HEK293 (cell line): ENCODE results near the gene UBE2V1.
A peak's percentile ranks its signal among the peaks of the same experiment; 100 is the strongest.

ENCODE experiments used
- CTCF ChIA-PET: fragments of 350-600 bp; formaldehyde crosslinking; extraction: SDS; loops from one replicate; lab custom pipeline; 2021; ENCODE audit warnings: antibody characterized with exemption; lab: Yijun Ruan, JAX
- POLR2A ChIA-PET: fragments of 300-600 bp; formaldehyde crosslinking; extraction: SDS; loops from one replicate; lab custom pipeline; 2020; ENCODE audit warnings: antibody characterized with exemption, inconsistent platforms; lab: Yijun Ruan, JAX
- H3K27ac ChIP-seq: fragments of 200-500 bp; sonication (Bioruptor generic); 2 replicates; pipeline ENCODE4 v1.5.1; 2014; ENCODE audit warnings: low read depth, low read length, control low read depth, inconsistent platforms; ENCODE audit errors: extremely low read depth
- H3K36me3 ChIP-seq, 2 experiments: fragments of 200-500 bp in 1 of 2; sonication (Bioruptor generic) in 1 of 2; 1 replicate in 1 of 2; 2 replicates in 1 of 2; pipeline ENCODE4 v1.5.1; 2014 to 2017; ENCODE audit warnings: inconsistent platforms in 2 of 2, low read length in 2 of 2; ENCODE audit not compliant: control insufficient read depth in 2 of 2, insufficient read depth in 1 of 2
- H3K4me1 ChIP-seq: fragments of 200-500 bp; sonication (Bioruptor generic); 2 replicates; pipeline ENCODE4 v1.5.1; 2014; ENCODE audit warnings: mild to moderate bottlenecking, low read length, inconsistent platforms; ENCODE audit not compliant: control insufficient read depth, insufficient read depth
- H3K4me3 ChIP-seq: 2 replicates; pipeline ENCODE4 v1.5.1; 2011; ENCODE audit warnings: low read depth, mild to moderate bottlenecking, control low read depth, low read length, moderate library complexity
- H3K9me3 ChIP-seq: fragments of 200-500 bp; sonication (Bioruptor generic); 2 replicates; pipeline ENCODE4 v1.5.1; 2014; ENCODE audit warnings: low read depth, low read length, inconsistent platforms; ENCODE audit not compliant: control insufficient read depth, insufficient read depth
- HOXC10 ChIP-seq: sonication (generic); formaldehyde crosslinking; IDR thresholded peaks from 2 replicates; pipeline ENCODE4 v1.8.1; 2023; ENCODE audit warnings: mild to moderate bottlenecking, missing genetic modification reagents
- KLF7 ChIP-seq: fragments of 450-650 bp; formaldehyde crosslinking; IDR thresholded peaks from 2 replicates; pipeline ENCODE4 v1.5.1; 2016; ENCODE audit warnings: missing biosample characterization, missing genetic modification characterization, borderline replicate concordance
- KLF8 ChIP-seq: fragments of 450-650 bp; formaldehyde crosslinking; IDR thresholded peaks from 2 replicates; pipeline ENCODE4 v1.5.1; 2016; ENCODE audit warnings: missing biosample characterization, missing genetic modification characterization
- PRDM1 ChIP-seq: fragments of 450-650 bp; formaldehyde crosslinking; IDR thresholded peaks from 2 replicates; pipeline ENCODE4; 2016; ENCODE audit warnings: missing biosample characterization, missing genetic modification characterization
- RBAK ChIP-seq: fragments of 450-650 bp; formaldehyde crosslinking; IDR thresholded peaks from 2 replicates; pipeline ENCODE4 v1.5.1; 2016; ENCODE audit warnings: missing biosample characterization, missing genetic modification characterization
- SP2 ChIP-seq: fragments of 450-650 bp; formaldehyde crosslinking; IDR thresholded peaks from 2 replicates; pipeline ENCODE4 v1.5.1; 2016; ENCODE audit warnings: missing biosample characterization, missing genetic modification characterization
- SP7 ChIP-seq: fragments of 450-650 bp; formaldehyde crosslinking; IDR thresholded peaks from 2 replicates; pipeline ENCODE4 v1.5.1; 2016; ENCODE audit warnings: missing biosample characterization, missing genetic modification characterization
- TRIM28 ChIP-seq: IDR thresholded peaks from 2 replicates; pipeline ENCODE4 v1.6.1; 2011; ENCODE audit warnings: low read length, control low read depth, borderline replicate concordance
- WT1 ChIP-seq: fragments of 450-650 bp; formaldehyde crosslinking; IDR thresholded peaks from 2 replicates; pipeline ENCODE4 v1.5.1; 2016; ENCODE audit warnings: missing biosample characterization, missing genetic modification characterization
- YY1 ChIP-seq: fragments of 450-650 bp; formaldehyde crosslinking; IDR thresholded peaks from 2 replicates; pipeline ENCODE4 v1.5.1; 2018; ENCODE audit warnings: missing biosample characterization, missing genetic modification characterization
- ZBTB17 ChIP-seq: fragments of 450-650 bp; formaldehyde crosslinking; IDR thresholded peaks from 2 replicates; pipeline ENCODE4 v1.5.1; 2016; ENCODE audit warnings: missing biosample characterization, missing genetic modification characterization
- ZNF148 ChIP-seq: fragments of 450-650 bp; formaldehyde crosslinking; IDR thresholded peaks from 2 replicates; pipeline ENCODE4 v1.5.0; 2017; ENCODE audit warnings: missing biosample characterization, missing genetic modification characterization, borderline replicate concordance
- ZNF184 ChIP-seq: fragments of 450-650 bp; IDR thresholded peaks from 2 replicates; pipeline ENCODE4 v1.5.1; 2018; ENCODE audit warnings: missing biosample characterization, mild to moderate bottlenecking, missing genetic modification characterization
- ZNF2 ChIP-seq: fragments of 450-650 bp; formaldehyde crosslinking; IDR thresholded peaks from 2 replicates; pipeline ENCODE4 v1.5.1; 2016; ENCODE audit warnings: missing biosample characterization, missing genetic modification characterization
- ZNF280D ChIP-seq: fragments of 450-650 bp; formaldehyde crosslinking; IDR thresholded peaks from 2 replicates; pipeline ENCODE4 v1.5.1; 2016; ENCODE audit warnings: missing biosample characterization, missing genetic modification characterization
- ZNF416 ChIP-seq: fragments of 450-650 bp; formaldehyde crosslinking; IDR thresholded peaks from 2 replicates; pipeline ENCODE4 v1.5.1; 2016; ENCODE audit warnings: missing biosample characterization, missing genetic modification characterization
- ZNF423 ChIP-seq: fragments of 450-650 bp; formaldehyde crosslinking; IDR thresholded peaks from 2 replicates; pipeline ENCODE4 v1.5.1; 2016; ENCODE audit warnings: missing biosample characterization, missing genetic modification characterization
- ZNF433 ChIP-seq: fragments of 450-650 bp; formaldehyde crosslinking; IDR thresholded peaks from 2 replicates; pipeline ENCODE4 v1.5.1; 2016; ENCODE audit warnings: missing biosample characterization, missing genetic modification characterization, low read depth
- ZNF548 ChIP-seq: fragments of 450-650 bp; formaldehyde crosslinking; IDR thresholded peaks from 2 replicates; pipeline ENCODE4 v1.5.1; 2016; ENCODE audit warnings: missing biosample characterization, missing genetic modification characterization
- ZNF600 ChIP-seq: fragments of 450-650 bp; formaldehyde crosslinking; IDR thresholded peaks from 2 replicates; pipeline ENCODE4 v1.5.1; 2016; ENCODE audit warnings: missing biosample characterization, missing genetic modification characterization
- ZNF660 ChIP-seq: fragments of 450-650 bp; IDR thresholded peaks from 2 replicates; pipeline ENCODE4 v1.5.1; 2018; ENCODE audit warnings: missing biosample characterization, mild to moderate bottlenecking, missing genetic modification characterization
- ZXDB ChIP-seq: fragments of 450-650 bp; formaldehyde crosslinking; IDR thresholded peaks from 2 replicates; pipeline ENCODE4 v1.5.1; 2016; ENCODE audit warnings: missing biosample characterization, missing genetic modification characterization
- TF ChIP-seq, protein P1 (sequence below): fragments of 450-650 bp; formaldehyde crosslinking; IDR thresholded peaks from 2 replicates; pipeline ENCODE4 v1.5.1; 2016; ENCODE audit warnings: missing biosample characterization, missing genetic modification characterization

Gene UBE2V1

GRCh38 chr20:50127587-50128519, 14.9 kb upstream of the UBE2V1 start (continued):
- no peak for TF ChIP-seq ZNF433 (tag by site-specific recombination)
- no peak for TF ChIP-seq YY1
- TF ChIP-seq ZNF2 (tag by site-specific recombination) = no peak
- TF ChIP-seq ZNF148 (tag by site-specific recombination) = no peak
- TF ChIP-seq ZXDB (tag by site-specific recombination) = no peak
- no peak for TF ChIP-seq KLF7 (tag by site-specific recombination)
- TF ChIP-seq, all 188 proteins: peak for 3

DNA sequence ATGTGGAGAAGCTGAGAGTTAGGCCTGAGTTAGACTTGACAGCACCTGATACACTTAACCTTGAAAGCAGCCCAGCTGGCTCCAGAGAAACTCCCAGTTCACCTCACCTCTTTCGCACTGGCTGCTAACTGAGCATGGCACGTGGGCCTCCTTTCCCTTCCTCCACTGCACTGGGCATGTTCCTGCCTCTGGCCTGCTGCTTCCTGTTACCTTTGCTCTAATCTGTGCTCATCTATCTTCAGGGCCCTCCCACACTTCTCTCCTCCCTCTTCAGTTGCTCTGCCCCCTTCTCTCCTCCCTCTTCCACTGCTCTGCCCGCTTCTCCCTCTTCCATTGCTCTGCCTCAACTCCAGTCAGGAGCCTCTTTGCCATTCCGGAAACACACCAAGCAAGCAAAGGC, 13.7 kb upstream of the UBE2V1 start:
- Histone ChIP-seq H3K27ac (peak overlapping the region; percentile 9; the same call in 1 of the 2 replicates), H3K4me3 (no peak overlapping the region), H3K4me1 (no peaks in the 10 kb centered on the region), H3K36me3 (peaks cover 0 to 86% of the 10 kb centered on the region in 2 experiments; a peak in 2 of 3 replicates), H3K9me3 (no peaks in the 10 kb centered on the region)
- ChIA-PET POLR2A (interaction anchor here (0.6 kb wide), 1 partner anchor 20 kb away, joined by 3 read pairs; no protein-coding TSS in a partner anchor), CTCF (interaction anchor here (0.6 to 1.0 kb wide), 3 partner anchors 52 to 1234 kb away, joined by 3 to 4 read pairs (median 3); no protein-coding TSS in a partner anchor)
- no peak for TF ChIP-seq HOXC10 (CRISPR knock-in tag)
- no peak for TF ChIP-seq WT1
- TF ChIP-seq ZNF184 (tag by site-specific recombination) = no peak
- no peak for TF ChIP-seq PRDM1 (tag by site-specific recombination)
- TF ChIP-seq KLF8 (tag by site-specific recombination) = 0 out of 2 replicates have a peak, but pooled peaks have one; percentile 31
- TF ChIP-seq YY1 = no peak
- TF ChIP-seq, protein P1, sequence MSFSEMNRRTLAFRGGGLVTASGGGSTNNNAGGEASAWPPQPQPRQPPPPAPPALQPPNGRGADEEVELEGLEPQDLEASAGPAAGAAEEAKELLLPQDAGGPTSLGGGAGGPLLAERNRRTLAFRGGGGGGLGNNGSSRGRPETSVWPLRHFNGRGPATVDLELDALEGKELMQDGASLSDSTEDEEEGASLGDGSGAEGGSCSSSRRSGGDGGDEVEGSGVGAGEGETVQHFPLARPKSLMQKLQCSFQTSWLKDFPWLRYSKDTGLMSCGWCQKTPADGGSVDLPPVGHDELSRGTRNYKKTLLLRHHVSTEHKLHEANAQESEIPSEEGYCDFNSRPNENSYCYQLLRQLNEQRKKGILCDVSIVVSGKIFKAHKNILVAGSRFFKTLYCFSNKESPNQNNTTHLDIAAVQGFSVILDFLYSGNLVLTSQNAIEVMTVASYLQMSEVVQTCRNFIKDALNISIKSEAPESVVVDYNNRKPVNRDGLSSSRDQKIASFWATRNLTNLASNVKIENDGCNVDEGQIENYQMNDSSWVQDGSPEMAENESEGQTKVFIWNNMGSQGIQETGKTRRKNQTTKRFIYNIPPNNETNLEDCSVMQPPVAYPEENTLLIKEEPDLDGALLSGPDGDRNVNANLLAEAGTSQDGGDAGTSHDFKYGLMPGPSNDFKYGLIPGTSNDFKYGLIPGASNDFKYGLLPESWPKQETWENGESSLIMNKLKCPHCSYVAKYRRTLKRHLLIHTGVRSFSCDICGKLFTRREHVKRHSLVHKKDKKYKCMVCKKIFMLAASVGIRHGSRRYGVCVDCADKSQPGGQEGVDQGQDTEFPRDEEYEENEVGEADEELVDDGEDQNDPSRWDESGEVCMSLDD (tag by site-specific recombination) = no peak
- no peak for TF ChIP-seq RBAK (tag by site-specific recombination)
- TF ChIP-seq ZNF600 (tag by site-specific recombination) = peak; percentile 60
- no peak for TF ChIP-seq ZNF280D (tag by site-specific recombination)
- TF ChIP-seq ZNF416 = no peak
- no peak for TF ChIP-seq ZNF423 (tag by site-specific recombination)
- TF ChIP-seq SP7 (tag by site-specific recombination) = no peak
- TF ChIP-seq ZNF548 (tag by site-specific recombination) = no peak
- TF ChIP-seq ZNF660 (tag by site-specific recombination) = no peak
- TF ChIP-seq TRIM28 = no peak
- TF ChIP-seq SP2 = peak; percentile 44
- TF ChIP-seq ZBTB17 (tag by site-specific recombination) = peak; percentile 63; the same call in 1 of the 2 replicates
